HCT116 (cell line): ENCODE measurements around the gene ETNK2. TPM values are rescaled to one million over a fixed set of nuclear protein-coding genes. Genes with fewer than 3 reads are reported as not detected.

ENCODE experiments used
- ATAC-seq: fragments of 200-7000 bp; cut with Tn5 transposase; 2 replicates; pipeline ENCODE4 v1.9.1; 2020; ENCODE audit warnings: mild to moderate bottlenecking, moderate library complexity
- BruUV-seq: library from RNA; stranded (reverse); fragments of 400-500 nt; replicated peaks from 2 replicates; lab custom pipeline; 2021; lab: Mats Ljungman, UMichigan
- CTCF ChIA-PET: fragments of 300-600 bp; sonication (Branson Sonifier 250); formaldehyde crosslinking; loops from one replicate; lab custom pipeline; 2021; ENCODE audit warnings: antibody characterized with exemption; lab: Charles Lee
- POLR2A ChIA-PET: fragments of 300-600, 350-600 bp; sonication (Branson Sonifier 250); formaldehyde crosslinking; loops from one replicate; lab custom pipeline; 2021; ENCODE audit warnings: antibody characterized with exemption; lab: Charles Lee
- RAD21 ChIA-PET, 2 experiments: fragments of 300-600 bp; sonication (Branson Sonifier 250); formaldehyde crosslinking; loops; one replicate each; lab custom pipeline; 2023; ENCODE audit warnings: low total read pairs in 2 of 2; ENCODE audit not compliant: uncharacterized antibody in 2 of 2, unreplicated experiment in 2 of 2, low non-redundant PET in 1 of 2; lab: Charles Lee
- DNase-seq: peaks from one replicate; pipeline ENCODE4 v3.0.0-alpha.2; 2010; ENCODE audit warnings: low read depth, low spot score
- H2AFZ ChIP-seq: fragments of 200-600 bp; shearing (Covaris generic), sonication (generic); 2 replicates; pipeline ENCODE4 v1.6.1; 2017; ENCODE audit warnings: low read depth, mixed run types, mixed read lengths, antibody characterized with exemption, low read length; ENCODE audit not compliant: poor library complexity, severe bottlenecking
- H3K27ac ChIP-seq: 2 replicates; pipeline ENCODE4 v1.5.1; 2012; ENCODE audit warnings: low read depth, low read length
- H3K27me3 ChIP-seq: fragments of 200-600 bp; sonication (generic); 2 replicates; pipeline ENCODE4 v1.6.1; 2016; ENCODE audit warnings: mixed run types, low read length, mixed read lengths; ENCODE audit not compliant: insufficient read depth
- H3K36me3 ChIP-seq, 2 experiments: fragments of 200-500 bp in 1 of 2; fragments of 200-600 bp in 1 of 2; sonication (Bioruptor generic) in 1 of 2; sonication (generic) in 1 of 2; 2 replicates each; pipeline versions ENCODE4 v1.5.1 to v1.6.1; 2014 to 2016; ENCODE audit warnings: low read length in 2 of 2, inconsistent platforms in 1 of 2, mixed read lengths in 1 of 2, mixed run types in 1 of 2; ENCODE audit not compliant: insufficient read depth in 2 of 2, control insufficient read depth in 1 of 2
- H3K4me1 ChIP-seq, 2 experiments: fragments of 200-600 bp in 1 of 2; sonication (generic) in 1 of 2; 2 replicates each; pipeline versions ENCODE4 v1.5.1 to v1.6.1; 2012 to 2017; ENCODE audit warnings: low read length in 2 of 2, inconsistent platforms in 1 of 2, mild to moderate bottlenecking in 1 of 2, mixed read lengths in 1 of 2, mixed run types in 1 of 2, moderate library complexity in 1 of 2; ENCODE audit not compliant: insufficient read depth in 2 of 2, control insufficient read depth in 1 of 2
- H3K4me2 ChIP-seq: fragments of 200-600 bp; sonication (generic); 2 replicates; pipeline ENCODE4 v1.6.1; 2017; ENCODE audit warnings: mixed run types, low read length, mixed read lengths
- H3K4me3 ChIP-seq, 2 experiments: fragments of 200-600 bp in 1 of 2; sonication (generic) in 1 of 2; replicated peaks in 1 of 2; 2 replicates each; pipeline ENCODE4 v1.5.1; 2011 to 2016; ENCODE audit warnings: low read length in 2 of 2, control low read depth in 1 of 2, low read depth in 1 of 2, mild to moderate bottlenecking in 1 of 2, mixed read lengths in 1 of 2, mixed run types in 1 of 2
- H3K79me2 ChIP-seq: fragments of 200-600 bp; sonication (generic); 2 replicates; pipeline ENCODE4 v1.6.1; 2017; ENCODE audit warnings: mild to moderate bottlenecking, mixed run types, low read length, moderate library complexity, mixed read lengths; ENCODE audit not compliant: insufficient read depth
- H3K9ac ChIP-seq: fragments of 200-600 bp; sonication (generic); 2 replicates; pipeline ENCODE4 v1.6.1; 2016; ENCODE audit warnings: low read length, mixed read lengths
- H3K9me2 ChIP-seq: fragments of 200-600 bp; sonication (generic), shearing (Covaris generic); 2 replicates; pipeline ENCODE4 v1.6.1; 2017; ENCODE audit warnings: mixed run types, mild to moderate bottlenecking, moderate library complexity; ENCODE audit not compliant: insufficient read depth
- H3K9me3 ChIP-seq, 2 experiments: fragments of 200-500 bp in 1 of 2; fragments of 200-600 bp in 1 of 2; sonication (Bioruptor generic) in 1 of 2; sonication (generic) in 1 of 2; 2 replicates each; pipeline ENCODE4 v1.6.1; 2014 to 2017; ENCODE audit warnings: low read length in 2 of 2, mixed read lengths in 2 of 2, inconsistent platforms in 1 of 2, low read depth in 1 of 2, mild to moderate bottlenecking in 1 of 2, mixed run types in 1 of 2, moderate library complexity in 1 of 2; ENCODE audit not compliant: control insufficient read depth in 1 of 2, insufficient read depth in 1 of 2
- H4K20me1 ChIP-seq: fragments of 200-600 bp; sonication (generic), shearing (Covaris generic); 2 replicates; pipeline ENCODE4 v1.6.1; 2017; ENCODE audit warnings: mixed run types, mild to moderate bottlenecking, moderate library complexity; ENCODE audit not compliant: insufficient read depth
- ATF3 ChIP-seq: IDR thresholded peaks from 2 replicates; pipeline ENCODE4 v1.6.1; 2012
- CTCF ChIP-seq, 3 experiments: fragments of 200-600 bp in 1 of 3; sonication (generic) in 1 of 3; IDR thresholded peaks in 2 of 3; conservative IDR thresholded peaks in 1 of 3; 2 replicates each; pipeline ENCODE4 v1.5.1; 2012 to 2017; ENCODE audit warnings: low read depth in 2 of 3, low read length in 2 of 3, antibody characterized with exemption in 1 of 3, borderline replicate concordance in 1 of 3, control low read depth in 1 of 3, mild to moderate bottlenecking in 1 of 3, mixed read lengths in 1 of 3, mixed run types in 1 of 3, moderate library complexity in 1 of 3; ENCODE audit not compliant: insufficient read depth in 1 of 3
- FOSL1 ChIP-seq: IDR thresholded peaks from 2 replicates; pipeline ENCODE4 v1.6.1; 2012; ENCODE audit warnings: low read depth
- JUND ChIP-seq: IDR thresholded peaks from 2 replicates; pipeline ENCODE4 v1.6.1; 2012
- MAX ChIP-seq: IDR thresholded peaks from 2 replicates; pipeline ENCODE4 v1.6.1; 2012
- POLR2A ChIP-seq: IDR thresholded peaks from 2 replicates; pipeline ENCODE4 v1.7.0; 2011; ENCODE audit warnings: borderline replicate concordance; ENCODE audit not compliant: insufficient read depth, insufficient read length; ENCODE audit errors: extremely low read depth
- REST ChIP-seq: IDR thresholded peaks from 2 replicates; pipeline ENCODE4 v1.6.1; 2012; ENCODE audit warnings: low read depth
- ZBTB33 ChIP-seq: IDR thresholded peaks from 2 replicates; pipeline ENCODE4 v1.6.1; 2011; ENCODE audit warnings: mild to moderate bottlenecking, low read length, moderate library complexity; ENCODE audit not compliant: insufficient replicate concordance; ENCODE audit errors: extremely low read depth
- ZFX ChIP-seq: fragments of 450-650 bp; IDR thresholded peaks from 2 replicates; pipeline ENCODE4 v1.6.1; 2017
- intact Hi-C: fragments of 100-400 bp; cut with micrococcal nuclease; formaldehyde crosslinking; loops from 2 replicates; pipeline ENCODE4 v1.10.0; 2022
- total RNA-seq: library from RNA; stranded (reverse); gene quantifications from one replicate; pipeline ENCODE4 v1.2.1, GENCODE V29; 2021; ENCODE audit not compliant: unreplicated experiment

Gene ETNK2
- total RNA-seq, 1 experiment from 2014 or later, result 16.1 TPM

GRCh38 chr1:204141131-204141530 is 10.7 kb downstream of the ETNK2 start:
- no peaks in the 10 kb centered on the region for H4K20me1 ChIP-seq
- H3K36me3 ChIP-seq, result peaks cover 0 to 7% of the 10 kb centered on the region in 2 experiments; a peak in 1 of 4 replicates
- no peaks in the 10 kb centered on the region for H3K9me2 ChIP-seq
- no peak overlapping the region for H3K9ac ChIP-seq
- no TSS peak for BruUV-seq
- H3K27me3 ChIP-seq, result no peaks in the 10 kb centered on the region
- DNase-seq, result no peak
- no peak for TF ChIP-seq FOSL1
- no peak for TF ChIP-seq ATF3
- TF ChIP-seq JUND, result no peak
- no peak for TF ChIP-seq CTCF (IDR thresholded peaks at IDR 0.05 in 2 of 3, conservative IDR thresholded peaks at IDR 0.05 in 1 of 3; ENCODE audit: borderline replicate concordance in 1 of 3, insufficient read depth in 1 of 3, low read depth in 2 of 3, low read length in 2 of 3)
- no peak for TF ChIP-seq REST
- TF ChIP-seq MAX, result no peak
- no peak for TF ChIP-seq ZBTB33
- TF ChIP-seq POLR2A, result no peak
- TF ChIP-seq ZFX, result no peak
- TF ChIP-seq, all 23 proteins: peak for 0
- Histone ChIP-seq H3K27ac (no peak overlapping the region), H2AFZ (no peak overlapping the region), H3K4me3 (no peak overlapping the region), H3K4me1 (no peaks in the 10 kb centered on the region), H3K79me2 (no peaks in the 10 kb centered on the region), H3K4me2 (no peak overlapping the region), H3K9me3 (no peaks in the 10 kb centered on the region)
- intact Hi-C loops, result no loop called here
- RAD21 ChIA-PET, result no interaction called here
- no peak for ATAC-seq
- POLR2A ChIA-PET, result no interaction called here
- CTCF ChIA-PET, result interaction anchor here (1.0 to 2.5 kb wide), 2 partner anchors 12 to 13 kb away, joined by 4 to 8 read pairs; no protein-coding TSS in a partner anchor
